ENCODE data around the gene BYSL. TPM values are rescaled to one million over a fixed set of nuclear protein-coding genes. Genes with fewer than 3 reads are reported as not detected.

Gene BYSL
- total RNA-seq, 1 experiment from 2014 or later = 50.8 TPM

GRCh38 chr6:41965429-41966213 is 44.3 kb downstream of the BYSL start (continued):
- TF ChIP-seq, protein P1, sequence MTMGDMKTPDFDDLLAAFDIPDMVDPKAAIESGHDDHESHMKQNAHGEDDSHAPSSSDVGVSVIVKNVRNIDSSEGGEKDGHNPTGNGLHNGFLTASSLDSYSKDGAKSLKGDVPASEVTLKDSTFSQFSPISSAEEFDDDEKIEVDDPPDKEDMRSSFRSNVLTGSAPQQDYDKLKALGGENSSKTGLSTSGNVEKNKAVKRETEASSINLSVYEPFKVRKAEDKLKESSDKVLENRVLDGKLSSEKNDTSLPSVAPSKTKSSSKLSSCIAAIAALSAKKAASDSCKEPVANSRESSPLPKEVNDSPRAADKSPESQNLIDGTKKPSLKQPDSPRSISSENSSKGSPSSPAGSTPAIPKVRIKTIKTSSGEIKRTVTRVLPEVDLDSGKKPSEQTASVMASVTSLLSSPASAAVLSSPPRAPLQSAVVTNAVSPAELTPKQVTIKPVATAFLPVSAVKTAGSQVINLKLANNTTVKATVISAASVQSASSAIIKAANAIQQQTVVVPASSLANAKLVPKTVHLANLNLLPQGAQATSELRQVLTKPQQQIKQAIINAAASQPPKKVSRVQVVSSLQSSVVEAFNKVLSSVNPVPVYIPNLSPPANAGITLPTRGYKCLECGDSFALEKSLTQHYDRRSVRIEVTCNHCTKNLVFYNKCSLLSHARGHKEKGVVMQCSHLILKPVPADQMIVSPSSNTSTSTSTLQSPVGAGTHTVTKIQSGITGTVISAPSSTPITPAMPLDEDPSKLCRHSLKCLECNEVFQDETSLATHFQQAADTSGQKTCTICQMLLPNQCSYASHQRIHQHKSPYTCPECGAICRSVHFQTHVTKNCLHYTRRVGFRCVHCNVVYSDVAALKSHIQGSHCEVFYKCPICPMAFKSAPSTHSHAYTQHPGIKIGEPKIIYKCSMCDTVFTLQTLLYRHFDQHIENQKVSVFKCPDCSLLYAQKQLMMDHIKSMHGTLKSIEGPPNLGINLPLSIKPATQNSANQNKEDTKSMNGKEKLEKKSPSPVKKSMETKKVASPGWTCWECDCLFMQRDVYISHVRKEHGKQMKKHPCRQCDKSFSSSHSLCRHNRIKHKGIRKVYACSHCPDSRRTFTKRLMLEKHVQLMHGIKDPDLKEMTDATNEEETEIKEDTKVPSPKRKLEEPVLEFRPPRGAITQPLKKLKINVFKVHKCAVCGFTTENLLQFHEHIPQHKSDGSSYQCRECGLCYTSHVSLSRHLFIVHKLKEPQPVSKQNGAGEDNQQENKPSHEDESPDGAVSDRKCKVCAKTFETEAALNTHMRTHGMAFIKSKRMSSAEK (CRISPR knock-in tag; IDR thresholded peaks at IDR 0.05; ENCODE audit: borderline replicate concordance) = no peak
- TF ChIP-seq, protein P2, sequence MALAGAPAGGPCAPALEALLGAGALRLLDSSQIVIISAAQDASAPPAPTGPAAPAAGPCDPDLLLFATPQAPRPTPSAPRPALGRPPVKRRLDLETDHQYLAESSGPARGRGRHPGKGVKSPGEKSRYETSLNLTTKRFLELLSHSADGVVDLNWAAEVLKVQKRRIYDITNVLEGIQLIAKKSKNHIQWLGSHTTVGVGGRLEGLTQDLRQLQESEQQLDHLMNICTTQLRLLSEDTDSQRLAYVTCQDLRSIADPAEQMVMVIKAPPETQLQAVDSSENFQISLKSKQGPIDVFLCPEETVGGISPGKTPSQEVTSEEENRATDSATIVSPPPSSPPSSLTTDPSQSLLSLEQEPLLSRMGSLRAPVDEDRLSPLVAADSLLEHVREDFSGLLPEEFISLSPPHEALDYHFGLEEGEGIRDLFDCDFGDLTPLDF (CRISPR knock-in tag; IDR thresholded peaks at IDR 0.05) = no peak
- TF ChIP-seq NFE2L1 (CRISPR knock-in tag; IDR thresholded peaks at IDR 0.05) = no peak
- TF ChIP-seq FOXJ3 (CRISPR knock-in tag; IDR thresholded peaks at IDR 0.05; ENCODE audit: borderline replicate concordance) = no peak
- 0 out of 2 replicates have a peak, but pooled peaks have one; percentile 13 for TF ChIP-seq ZNF671 (CRISPR knock-in tag; IDR thresholded peaks at IDR 0.05)
- TF ChIP-seq, protein P3, sequence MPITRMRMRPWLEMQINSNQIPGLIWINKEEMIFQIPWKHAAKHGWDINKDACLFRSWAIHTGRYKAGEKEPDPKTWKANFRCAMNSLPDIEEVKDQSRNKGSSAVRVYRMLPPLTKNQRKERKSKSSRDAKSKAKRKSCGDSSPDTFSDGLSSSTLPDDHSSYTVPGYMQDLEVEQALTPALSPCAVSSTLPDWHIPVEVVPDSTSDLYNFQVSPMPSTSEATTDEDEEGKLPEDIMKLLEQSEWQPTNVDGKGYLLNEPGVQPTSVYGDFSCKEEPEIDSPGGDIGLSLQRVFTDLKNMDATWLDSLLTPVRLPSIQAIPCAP (CRISPR knock-in tag; IDR thresholded peaks at IDR 0.05) = no peak
- no peak for TF ChIP-seq ZNF281 (CRISPR knock-in tag; IDR thresholded peaks at IDR 0.05)

DNA sequence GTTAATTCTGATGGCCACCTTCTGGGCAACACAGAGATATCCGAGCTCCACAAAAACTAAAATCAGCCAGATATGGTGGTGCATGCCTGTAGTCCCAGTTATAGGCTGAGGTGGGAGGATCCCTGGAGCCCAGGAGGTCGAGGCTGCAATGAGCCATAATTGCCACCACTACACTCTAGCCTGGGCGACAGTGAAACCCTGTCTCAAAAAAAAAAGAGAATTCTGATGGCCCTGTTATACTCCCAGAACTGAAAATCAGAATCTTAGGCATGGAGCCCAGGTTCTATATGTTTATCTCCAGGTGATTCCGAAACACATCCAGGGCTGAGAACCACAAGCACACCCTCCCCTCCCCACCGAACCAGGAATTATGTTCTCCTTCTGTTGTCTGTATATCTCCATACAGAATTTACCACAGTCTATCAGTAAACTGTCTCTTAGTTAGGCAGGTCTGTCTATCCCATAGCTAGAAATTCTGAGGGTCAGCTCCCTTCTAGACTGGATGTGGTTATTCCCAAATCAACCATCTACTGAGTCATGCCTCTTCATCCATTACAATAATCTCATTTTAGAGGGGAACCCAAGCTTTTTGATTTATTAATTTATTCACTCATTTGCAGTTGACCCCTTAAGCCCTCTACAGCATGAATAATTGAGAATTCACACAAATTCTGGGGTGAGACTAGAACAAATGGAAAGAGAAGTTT is 45.1 kb downstream of the BYSL start:
- DNase-seq (ENCODE audit: low spot score) (no peak), ATAC-seq (peak; percentile 5; the same call in 1 of the 2 replicates)
- TF ChIP-seq MLX (CRISPR knock-in tag; IDR thresholded peaks at IDR 0.05) = no peak
- ChIA-PET POLR2A (interaction anchor here (1.0 to 2.1 kb wide), 6 partner anchors 25 to 176 kb away, joined by 3 to 9 read pairs (median 4); partner anchors contain the start of genes BYSL, C6orf132, CCND3 and MED20), CTCF (interaction anchor here (0.5 to 4.1 kb wide), 14 partner anchors 13 to 1802 kb away, joined by 3 to 38 read pairs (median 3); partner anchors contain the start of genes BYSL, CCND3, MED20 and PRICKLE4)
- Mint-ChIP-seq H3K4me3 (no peak overlapping the region), H3K27me3 (ENCODE audit: low read depth) (no peaks in the 10 kb centered on the region; the same call in 1 of the 2 replicates), H3K4me1 (peaks cover 54% of the 10 kb centered on the region), H3K9me3 (peaks cover 4% of the 10 kb centered on the region; the same call in 1 of the 2 replicates), H3K36me3 (no peaks in the 10 kb centered on the region), H3K27ac (peak overlapping the region; percentile 100)

- H3K9me3 Mint-ChIP-seq = peaks cover 4% of the 10 kb centered on the region; the same call in 1 of the 2 replicates
Measured at GRCh38 chr6:41966961-41967311, 45.6 kb downstream of the BYSL start.

More at GRCh38 chr6:41966961-41967311, 45.6 kb downstream of the BYSL start:
- peak overlapping the region; percentile 80 for H3K27ac Mint-ChIP-seq
- ChIA-PET POLR2A (no interaction called here), CTCF (interaction anchor here (0.5 to 2.5 kb wide), 6 partner anchors 26 to 1803 kb away, joined by 3 to 13 read pairs (median 4); partner anchors contain the start of genes BYSL, CCND3 and MED20)
- no peaks in the 10 kb centered on the region for H3K27me3 Mint-ChIP-seq (ENCODE audit: low read depth)
- H3K36me3 Mint-ChIP-seq = no peaks in the 10 kb centered on the region
- TF ChIP-seq PRDM15 (CRISPR knock-in tag; IDR thresholded peaks at IDR 0.05) (0 out of 2 replicates have a peak, but pooled peaks have one; percentile 17), SP1 (CRISPR knock-in tag; conservative IDR thresholded peaks at IDR 0.05) (no peak), NFE2L1 (CRISPR knock-in tag; IDR thresholded peaks at IDR 0.05) (peak; percentile 60; the same call in 1 of the 2 replicates)
- TF ChIP-seq, protein P4, sequence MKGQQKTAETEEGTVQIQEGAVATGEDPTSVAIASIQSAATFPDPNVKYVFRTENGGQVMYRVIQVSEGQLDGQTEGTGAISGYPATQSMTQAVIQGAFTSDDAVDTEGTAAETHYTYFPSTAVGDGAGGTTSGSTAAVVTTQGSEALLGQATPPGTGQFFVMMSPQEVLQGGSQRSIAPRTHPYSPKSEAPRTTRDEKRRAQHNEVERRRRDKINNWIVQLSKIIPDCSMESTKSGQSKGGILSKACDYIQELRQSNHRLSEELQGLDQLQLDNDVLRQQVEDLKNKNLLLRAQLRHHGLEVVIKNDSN (CRISPR knock-in tag; IDR thresholded peaks at IDR 0.05) = no peak
- H3K4me3 Mint-ChIP-seq = no peak overlapping the region
- ATAC-seq = no peak
- DNase-seq (ENCODE audit: low spot score) = peak; percentile 17
- H3K4me1 Mint-ChIP-seq = peaks cover 49% of the 10 kb centered on the region
